GM18873 (cell line): Measurements from ENCODE around the gene JPH4.

Experiments
- ATAC-seq: cut with Tn5 transposase; IDR thresholded peaks from one replicate; pipeline ENCODE4 v1.9.1; 2021; ENCODE audit warnings: mild to moderate bottlenecking, moderate library complexity, moderate number of reproducible peaks; ENCODE audit not compliant: unreplicated experiment, low FRiP score

Gene JPH4

GRCh38 chr14:23535943-23536342 is 42.6 kb downstream of the JPH4 start:
- ATAC-seq: no peak

GRCh38 chr14:23533652-23534435 is 44.7 kb downstream of the JPH4 start:
- ATAC-seq: no peak

- no peak for ATAC-seq
Observed at GRCh38 chr14:23532658-23533057, 45.9 kb downstream of the JPH4 start.

GRCh38 chr14:23531391-23531790 is 47.2 kb downstream of the JPH4 start:
- ATAC-seq: no peak

- no peak for ATAC-seq
Observed at GRCh38 chr14:23530375-23531055, 48.1 kb downstream of the JPH4 start.

GRCh38 chr14:23529016-23529415 is 49.6 kb downstream of the JPH4 start:
- ATAC-seq: no peak

- no peak for ATAC-seq
Observed at GRCh38 chr14:23528555-23528954, 50.0 kb downstream of the JPH4 start.

- ATAC-seq: no peak
Observed at GRCh38 chr14:23525611-23526010, 53.0 kb downstream of the JPH4 start.

GRCh38 chr14:23524954-23525353 is 53.6 kb downstream of the JPH4 start:
- no peak for ATAC-seq

- ATAC-seq: no peak
Observed at GRCh38 chr14:23523229-23524016, 55.2 kb downstream of the JPH4 start.

- no peak for ATAC-seq
Observed at GRCh38 chr14:23522643-23523198, 55.9 kb downstream of the JPH4 start.

- no peak for ATAC-seq
Observed at GRCh38 chr14:23521785-23522640, 56.6 kb downstream of the JPH4 start.

- ATAC-seq: no peak
Observed at GRCh38 chr14:23520899-23521533, 57.6 kb downstream of the JPH4 start.

- ATAC-seq: no peak
Observed at GRCh38 chr14:23518709-23519108, 59.9 kb downstream of the JPH4 start.
